Liver (tissue), 9 donors: ENCODE results near the gene RAB22A. TPM values are rescaled to one million over a fixed set of nuclear protein-coding genes. Genes with fewer than 3 reads are reported as not detected.

Source experiments
- DNase-seq: peaks from one replicate; pipeline ENCODE4 v3.0.0-alpha.2; 2017; ENCODE audit warnings: low spot score
- H3K27ac ChIP-seq, 2 donors: one replicate each; pipeline ENCODE4 v1.7.0; 2013; ENCODE audit warnings: inconsistent platforms in 2 of 2, low read length in 2 of 2, control low read depth in 1 of 2, low read depth in 1 of 2, mild to moderate bottlenecking in 1 of 2
- H3K27me3 ChIP-seq, 4 donors: one replicate each; pipeline versions ENCODE4 v1.6.1 to v1.7.0; 2013; ENCODE audit warnings: low read length in 3 of 4, inconsistent platforms in 1 of 4, mild to moderate bottlenecking in 1 of 4, moderate library complexity in 1 of 4; ENCODE audit not compliant: control insufficient read depth in 4 of 4, insufficient read depth in 4 of 4
- H3K36me3 ChIP-seq, 4 donors: one replicate each; pipeline versions ENCODE4 v1.6.1 to v1.7.0; 2013; ENCODE audit warnings: low read length in 3 of 4, mild to moderate bottlenecking in 3 of 4, low read depth in 1 of 4, moderate library complexity in 1 of 4; ENCODE audit not compliant: control insufficient read depth in 4 of 4, insufficient read depth in 3 of 4
- H3K4me1 ChIP-seq, 4 donors: one replicate each; pipeline versions ENCODE4 v1.6.1 to v1.7.0; 2013; ENCODE audit warnings: low read length in 3 of 4, mild to moderate bottlenecking in 3 of 4, moderate library complexity in 1 of 4; ENCODE audit not compliant: control insufficient read depth in 4 of 4, insufficient read depth in 4 of 4
- H3K4me3 ChIP-seq, 3 donors: one replicate each; pipeline versions ENCODE4 v1.6.1 to v1.7.0; 2013; ENCODE audit warnings: low read length in 3 of 3, control low read depth in 1 of 3, low read depth in 1 of 3, mild to moderate bottlenecking in 1 of 3
- H3K9ac ChIP-seq, 2 donors: one replicate each; pipeline ENCODE4 v1.7.0; 2013; ENCODE audit warnings: low read length in 2 of 2, mild to moderate bottlenecking in 2 of 2, moderate library complexity in 2 of 2, control low read depth in 1 of 2, low read depth in 1 of 2
- H3K9me3 ChIP-seq, 4 donors: one replicate each; pipeline versions ENCODE4 v1.6.1 to v1.7.0; 2013; ENCODE audit warnings: low read length in 3 of 4; ENCODE audit not compliant: control insufficient read depth in 4 of 4
- ATF3 ChIP-seq: IDR thresholded peaks from 2 replicates; pipeline ENCODE4 v1.6.1; 2016; ENCODE audit warnings: antibody characterized with exemption
- FOXA1 ChIP-seq: IDR thresholded peaks from 2 replicates; pipeline ENCODE4 v1.6.1; 2016; ENCODE audit warnings: antibody characterized with exemption
- FOXA2 ChIP-seq: IDR thresholded peaks from 2 replicates; pipeline ENCODE4 v1.6.1; 2016; ENCODE audit warnings: antibody characterized with exemption
- GABPA ChIP-seq, 2 donors: IDR thresholded peaks in 1 of 2; conservative IDR thresholded peaks in 1 of 2; 2 replicates each; pipeline ENCODE4 v1.6.1; 2016; ENCODE audit warnings: antibody characterized with exemption in 2 of 2, mild to moderate bottlenecking in 1 of 2, moderate library complexity in 1 of 2
- HNF4A ChIP-seq, 2 donors: conservative IDR thresholded peaks; 2 replicates each; pipeline ENCODE4 v1.6.1; 2016; ENCODE audit warnings: antibody characterized with exemption in 2 of 2, mild to moderate bottlenecking in 2 of 2
- HNF4G ChIP-seq: IDR thresholded peaks from 2 replicates; pipeline ENCODE4 v1.6.1; 2016; ENCODE audit warnings: antibody characterized with exemption
- JUND ChIP-seq, 2 donors: IDR thresholded peaks; 2 replicates each; pipeline ENCODE4 v1.6.1; 2016; ENCODE audit warnings: antibody characterized with exemption in 2 of 2
- NR2F2 ChIP-seq: IDR thresholded peaks from 2 replicates; pipeline ENCODE4 v1.6.1; 2016; ENCODE audit warnings: antibody characterized with exemption
- RAD21 ChIP-seq, 2 donors: IDR thresholded peaks; 2 replicates each; pipeline ENCODE4 v1.6.1; 2016; ENCODE audit warnings: antibody characterized with exemption in 2 of 2, mild to moderate bottlenecking in 2 of 2
- RXRA ChIP-seq, 2 donors: IDR thresholded peaks; 2 replicates each; pipeline ENCODE4 v1.6.1; 2017 to 2018; ENCODE audit warnings: antibody characterized with exemption in 2 of 2, mild to moderate bottlenecking in 1 of 2
- SP1 ChIP-seq: IDR thresholded peaks from 2 replicates; pipeline ENCODE4 v1.6.1; 2018; ENCODE audit warnings: antibody characterized with exemption, mild to moderate bottlenecking
- TAF1 ChIP-seq: conservative IDR thresholded peaks from 2 replicates; pipeline ENCODE4 v1.6.1; 2016; ENCODE audit warnings: antibody characterized with exemption, mild to moderate bottlenecking
- YY1 ChIP-seq: IDR thresholded peaks from 2 replicates; pipeline ENCODE4 v1.6.1; 2016; ENCODE audit warnings: antibody characterized with exemption, mild to moderate bottlenecking
- WGBS: extraction: QIAGEN DNeasy Blood & Tissue Kit; methylation state at CpG from one replicate; pipeline ENCODE4 v1.1.7; 2013; 5-methylcytosine and 5-hydroxymethylcytosine counted together
- polyA plus RNA-seq, 2 donors: library from polyadenylated mRNA; stranded (reverse) in 1 of 2; unstranded in 1 of 2; fragments of 200-250 nt in 1 of 2; fragments of >200 nt in 1 of 2; fragmentation: Nextera tagmentation in 1 of 2; extraction: Ambion mirVana in 1 of 2; gene quantifications; one replicate each; pipeline versions ENCODE4 v1.2.1 to v1.2.3, GENCODE V29; 2013 to 2015
- total RNA-seq, 2 donors: library from RNA; depleted of rRNA; stranded (reverse); fragments of >200 nt; gene quantifications; one replicate each; pipeline ENCODE4 v1.2.3, GENCODE V29; 2014
- TF ChIP-seq, protein P1 (sequence below): IDR thresholded peaks from 2 replicates; pipeline ENCODE4 v1.6.1; 2016; ENCODE audit warnings: antibody characterized with exemption
- TF ChIP-seq, protein P2 (sequence below): IDR thresholded peaks from 2 replicates; pipeline ENCODE4 v1.6.1; 2016; ENCODE audit warnings: antibody characterized with exemption
- TF ChIP-seq, protein P3 (sequence below): IDR thresholded peaks from 2 replicates; pipeline ENCODE4 v1.6.1; 2016; ENCODE audit warnings: antibody characterized with exemption, mild to moderate bottlenecking
- donor health status: healthy.
- donor health status: healthy.
- donor health status: healthy.
- donor health status: healthy.
- donor health status: healthy.

Gene RAB22A
- total and polyA plus RNA-seq, 4 donors = 3.0 to 8.1 (median 5.8) TPM

- no peak overlapping the region for H3K27ac ChIP-seq
- H3K4me3 ChIP-seq = no peak overlapping the region
- 100% methylated on average over 1 of the region's 1 CpG for WGBS
- no peak for DNase-seq
- no peaks in the 10 kb centered on the region for H3K9me3 ChIP-seq
- peaks cover 0 to 18% (median 15%) of the 10 kb centered on the region in 4 donors for H3K36me3 ChIP-seq
- H3K4me1 ChIP-seq = no peaks in the 10 kb centered on the region
- no peak overlapping the region for H3K9ac ChIP-seq
- TF ChIP-seq RXRA (IDR thresholded peaks at IDR 0.05) = no peak
- TF ChIP-seq FOXA2 = no peak
- TF ChIP-seq RAD21 (IDR thresholded peaks at IDR 0.05) = no peak
- no peak for TF ChIP-seq HNF4A (conservative IDR thresholded peaks at IDR 0.05)
- TF ChIP-seq FOXA1 = no peak
- TF ChIP-seq SP1 = no peak
- TF ChIP-seq, protein P1, sequence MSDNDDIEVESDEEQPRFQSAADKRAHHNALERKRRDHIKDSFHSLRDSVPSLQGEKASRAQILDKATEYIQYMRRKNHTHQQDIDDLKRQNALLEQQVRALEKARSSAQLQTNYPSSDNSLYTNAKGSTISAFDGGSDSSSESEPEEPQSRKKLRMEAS = no peak
- TF ChIP-seq JUND (IDR thresholded peaks at IDR 0.05) = no peak
- TF ChIP-seq GABPA (IDR thresholded peaks at IDR 0.05 in 1 of 2, conservative IDR thresholded peaks at IDR 0.05 in 1 of 2) = no peak
- TF ChIP-seq ATF3 = no peak
- TF ChIP-seq, protein P2, sequence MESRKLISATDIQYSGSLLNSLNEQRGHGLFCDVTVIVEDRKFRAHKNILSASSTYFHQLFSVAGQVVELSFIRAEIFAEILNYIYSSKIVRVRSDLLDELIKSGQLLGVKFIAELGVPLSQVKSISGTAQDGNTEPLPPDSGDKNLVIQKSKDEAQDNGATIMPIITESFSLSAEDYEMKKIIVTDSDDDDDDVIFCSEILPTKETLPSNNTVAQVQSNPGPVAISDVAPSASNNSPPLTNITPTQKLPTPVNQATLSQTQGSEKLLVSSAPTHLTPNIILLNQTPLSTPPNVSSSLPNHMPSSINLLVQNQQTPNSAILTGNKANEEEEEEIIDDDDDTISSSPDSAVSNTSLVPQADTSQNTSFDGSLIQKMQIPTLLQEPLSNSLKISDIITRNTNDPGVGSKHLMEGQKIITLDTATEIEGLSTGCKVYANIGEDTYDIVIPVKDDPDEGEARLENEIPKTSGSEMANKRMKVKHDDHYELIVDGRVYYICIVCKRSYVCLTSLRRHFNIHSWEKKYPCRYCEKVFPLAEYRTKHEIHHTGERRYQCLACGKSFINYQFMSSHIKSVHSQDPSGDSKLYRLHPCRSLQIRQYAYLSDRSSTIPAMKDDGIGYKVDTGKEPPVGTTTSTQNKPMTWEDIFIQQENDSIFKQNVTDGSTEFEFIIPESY = no peak
- H3K27me3 ChIP-seq = no peaks in the 10 kb centered on the region
Observed at GRCh38 chr20:58362206-58362516, 52.6 kb downstream of the RAB22A start.

- no peak overlapping the region for H3K9ac ChIP-seq
- no peak overlapping the region for H3K4me3 ChIP-seq
- TF ChIP-seq, protein P1 = no peak
- no peak for TF ChIP-seq NR2F2
- no peak for TF ChIP-seq RAD21 (IDR thresholded peaks at IDR 0.05)
- TF ChIP-seq RXRA (IDR thresholded peaks at IDR 0.05) = no peak
- no peak for TF ChIP-seq FOXA1
- no peak for TF ChIP-seq TAF1
- TF ChIP-seq HNF4A (conservative IDR thresholded peaks at IDR 0.05) = no peak
- TF ChIP-seq, protein P2 = no peak
- TF ChIP-seq YY1 = no peak
- TF ChIP-seq SP1 = no peak
- no peak for TF ChIP-seq GABPA (IDR thresholded peaks at IDR 0.05 in 1 of 2, conservative IDR thresholded peaks at IDR 0.05 in 1 of 2)
- no peak for TF ChIP-seq JUND (IDR thresholded peaks at IDR 0.05)
- no peak for TF ChIP-seq HNF4G
- TF ChIP-seq, protein P3, sequence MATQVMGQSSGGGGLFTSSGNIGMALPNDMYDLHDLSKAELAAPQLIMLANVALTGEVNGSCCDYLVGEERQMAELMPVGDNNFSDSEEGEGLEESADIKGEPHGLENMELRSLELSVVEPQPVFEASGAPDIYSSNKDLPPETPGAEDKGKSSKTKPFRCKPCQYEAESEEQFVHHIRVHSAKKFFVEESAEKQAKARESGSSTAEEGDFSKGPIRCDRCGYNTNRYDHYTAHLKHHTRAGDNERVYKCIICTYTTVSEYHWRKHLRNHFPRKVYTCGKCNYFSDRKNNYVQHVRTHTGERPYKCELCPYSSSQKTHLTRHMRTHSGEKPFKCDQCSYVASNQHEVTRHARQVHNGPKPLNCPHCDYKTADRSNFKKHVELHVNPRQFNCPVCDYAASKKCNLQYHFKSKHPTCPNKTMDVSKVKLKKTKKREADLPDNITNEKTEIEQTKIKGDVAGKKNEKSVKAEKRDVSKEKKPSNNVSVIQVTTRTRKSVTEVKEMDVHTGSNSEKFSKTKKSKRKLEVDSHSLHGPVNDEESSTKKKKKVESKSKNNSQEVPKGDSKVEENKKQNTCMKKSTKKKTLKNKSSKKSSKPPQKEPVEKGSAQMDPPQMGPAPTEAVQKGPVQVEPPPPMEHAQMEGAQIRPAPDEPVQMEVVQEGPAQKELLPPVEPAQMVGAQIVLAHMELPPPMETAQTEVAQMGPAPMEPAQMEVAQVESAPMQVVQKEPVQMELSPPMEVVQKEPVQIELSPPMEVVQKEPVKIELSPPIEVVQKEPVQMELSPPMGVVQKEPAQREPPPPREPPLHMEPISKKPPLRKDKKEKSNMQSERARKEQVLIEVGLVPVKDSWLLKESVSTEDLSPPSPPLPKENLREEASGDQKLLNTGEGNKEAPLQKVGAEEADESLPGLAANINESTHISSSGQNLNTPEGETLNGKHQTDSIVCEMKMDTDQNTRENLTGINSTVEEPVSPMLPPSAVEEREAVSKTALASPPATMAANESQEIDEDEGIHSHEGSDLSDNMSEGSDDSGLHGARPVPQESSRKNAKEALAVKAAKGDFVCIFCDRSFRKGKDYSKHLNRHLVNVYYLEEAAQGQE = no peak
- TF ChIP-seq ATF3 = no peak
- H3K27ac ChIP-seq = no peak overlapping the region
- H3K27me3 ChIP-seq = no peaks in the 10 kb centered on the region
- H3K9me3 ChIP-seq = no peaks in the 10 kb centered on the region
- peaks cover 0 to 18% (median 12%) of the 10 kb centered on the region in 4 donors for H3K36me3 ChIP-seq
- H3K4me1 ChIP-seq = no peaks in the 10 kb centered on the region
- no peak for DNase-seq
- WGBS = 96% methylated on average over 4 of the region's 4 CpGs
Observed at GRCh38 chr20:58362970-58363369, 53.5 kb downstream of the RAB22A start.
